H1 (cell line): ENCODE data around the gene EML5. TPM values are rescaled to one million over a fixed set of nuclear protein-coding genes. Genes with fewer than 3 reads are reported as not detected.
A peak's percentile ranks its signal among the peaks of the same experiment; 100 is the strongest.

Source experiments
- CREB1 ChIP-seq: IDR thresholded peaks from 2 replicates; pipeline ENCODE4 v1.6.1; 2012; ENCODE audit warnings: inconsistent platforms
- CTCF ChIP-seq, 3 experiments: IDR thresholded peaks; 1 replicate in 2 of 3; 2 replicates in 1 of 3; pipeline versions ENCODE4 v1.5.1 to v1.6.1; 2011; ENCODE audit warnings: low read length in 3 of 3, mild to moderate bottlenecking in 3 of 3, inconsistent platforms in 2 of 3, low read depth in 1 of 3, moderate library complexity in 1 of 3; ENCODE audit not compliant: insufficient read depth in 1 of 3; ENCODE audit errors: control extremely low read depth in 1 of 3
- KDM4A ChIP-seq: IDR thresholded peaks from one replicate; pipeline ENCODE4 v1.7.1; 2012; ENCODE audit warnings: low read depth, mild to moderate bottlenecking, moderate library complexity, low read length, inconsistent platforms; ENCODE audit not compliant: severe bottlenecking
- NANOG ChIP-seq: IDR thresholded peaks from 2 replicates; pipeline ENCODE4 v1.6.1; 2011; ENCODE audit warnings: low read length, low read depth, mild to moderate bottlenecking, inconsistent platforms; ENCODE audit not compliant: insufficient read depth, poor library complexity, severe bottlenecking
- POLR2A ChIP-seq, 2 experiments: IDR thresholded peaks; 1 replicate in 1 of 2; 2 replicates in 1 of 2; pipeline ENCODE4 v1.6.1; 2011; ENCODE audit warnings: low read depth in 2 of 2, low read length in 2 of 2, mild to moderate bottlenecking in 2 of 2; ENCODE audit errors: control extremely low read depth in 1 of 2
- POLR2AphosphoS5 ChIP-seq: IDR thresholded peaks from 2 replicates; pipeline ENCODE4 v1.6.1; 2011; ENCODE audit warnings: low read depth, low read length
- RAD21 ChIP-seq, 2 experiments: IDR thresholded peaks in 1 of 2; conservative IDR thresholded peaks in 1 of 2; 2 replicates each; pipeline ENCODE4 v1.6.1; 2011; ENCODE audit warnings: low read depth in 2 of 2, low read length in 2 of 2, improper control_type of control experiment in 1 of 2, inconsistent platforms in 1 of 2, mild to moderate bottlenecking in 1 of 2, moderate library complexity in 1 of 2
- SP1 ChIP-seq: IDR thresholded peaks from 2 replicates; pipeline ENCODE4 v1.6.1; 2011; ENCODE audit warnings: low read depth, low read length
- TBP ChIP-seq: IDR thresholded peaks from 2 replicates; pipeline ENCODE4 v1.6.1; 2011; ENCODE audit warnings: low read depth, low read length, improper control_type of control experiment
- polyA plus RNA-seq, 7 experiments: library from polyadenylated mRNA; depleted of rRNA in 3 of 7; stranded (reverse) in 5 of 7; unstranded in 2 of 7; fragments of >200 nt in 5 of 7; fragments of 200-250 nt in 2 of 7; gene quantifications; 1 replicate in 5 of 7; 2 replicates in 1 of 7; 4 replicates in 1 of 7; pipeline versions ENCODE4 v1.2.1 to v1.2.3, GENCODE V29; 2011 to 2013; ENCODE audit warnings: missing spikeins in 2 of 7, mixed read lengths in 2 of 7
- total RNA-seq: library from RNA; stranded (reverse); fragmentation: NEBNext Ultra II Directional; extraction: Animal tissue kit (Norgen Biotek cat#: 25700); gene quantifications from 2 replicates; pipeline ENCODE4 v1.2.1, GENCODE V29; 2021

Gene EML5
- total and polyA plus RNA-seq, 2 of the 8 experiments (the other 6 are each of a cell fraction or from before 2014, with no cell fraction given) = 0.39 to 0.88 TPM

GRCh38 chr14:88792473-88793258 is at the start of gene EML5 (continued):
- TF ChIP-seq POLR2A (IDR thresholded peaks at IDR 0.05; ENCODE audit: control extremely low read depth in 1 of 2, low read depth in 2 of 2, low read length in 2 of 2) = peak in 1 of 2 experiments; percentile 57; a peak in 2 of 3 replicates
- TF ChIP-seq NANOG = no peak
- peak; percentile 75 for TF ChIP-seq KDM4A
- peak; percentile 10 to 28 (median 12); a peak in 3 of 4 replicates for TF ChIP-seq CTCF (IDR thresholded peaks at IDR 0.05; ENCODE audit: control extremely low read depth in 1 of 3, insufficient read depth in 1 of 3, low read depth in 1 of 3, low read length in 3 of 3)
- 0 out of 2 replicates have a peak, but pooled peaks have one; percentile 35 for TF ChIP-seq POLR2AphosphoS5
- 0 out of 2 replicates have a peak, but pooled peaks have one; percentile 23 for TF ChIP-seq TBP
- TF ChIP-seq RAD21 (IDR thresholded peaks at IDR 0.05 in 1 of 2, conservative IDR thresholded peaks at IDR 0.05 in 1 of 2; ENCODE audit: low read depth in 2 of 2, low read length in 2 of 2) = peak in 1 of 2 experiments; percentile 20; a peak in 1 of 4 replicates
- peak; percentile 79 for TF ChIP-seq CREB1
- no peak for TF ChIP-seq SP1
